ENCODE results near the gene MAMLD1. TPM values are rescaled to one million over a fixed set of nuclear protein-coding genes. Genes with fewer than 3 reads are reported as not detected.

MAMLD1 gene
- total RNA-seq, 1 donor from 2014 or later, result 11.2 TPM

- DNase-seq (ENCODE audit: low spot score), result no peak
These were observed 132.4 kb downstream of the MAMLD1 start for GRCh38 chrX:150495496-150495895.

- DNase-seq (ENCODE audit: low spot score), result no peak
These were observed 136.1 kb downstream of the MAMLD1 start for GRCh38 chrX:150499240-150499639.

GRCh38 chrX:150502091-150502490 lies 139.0 kb downstream of the MAMLD1 start:
- no peak for DNase-seq (ENCODE audit: low spot score)

- DNase-seq (ENCODE audit: low spot score), result no peak
These were observed 140.1 kb downstream of the MAMLD1 start for GRCh38 chrX:150502979-150503897.

- no peak for DNase-seq (ENCODE audit: low spot score)
These were observed 140.7 kb downstream of the MAMLD1 start for GRCh38 chrX:150503898-150504219.

GRCh38 chrX:150504397-150505182 lies 141.5 kb downstream of the MAMLD1 start:
- DNase-seq (ENCODE audit: low spot score), result no peak

GRCh38 chrX:150506020-150506419 lies 142.9 kb downstream of the MAMLD1 start:
- no peak for DNase-seq (ENCODE audit: low spot score)

GRCh38 chrX:150506486-150506885 lies 143.4 kb downstream of the MAMLD1 start:
- no peak for DNase-seq (ENCODE audit: low spot score)

- no peak for DNase-seq (ENCODE audit: low spot score)
These were observed 144.2 kb downstream of the MAMLD1 start for GRCh38 chrX:150507251-150507856.

GRCh38 chrX:150508018-150508417 lies 144.9 kb downstream of the MAMLD1 start:
- no peak for DNase-seq (ENCODE audit: low spot score)

GRCh38 chrX:150508451-150509367 lies 145.6 kb downstream of the MAMLD1 start:
- DNase-seq (ENCODE audit: low spot score), result no peak

GRCh38 chrX:150509703-150510102 lies 146.6 kb downstream of the MAMLD1 start:
- DNase-seq (ENCODE audit: low spot score), result no peak

- no peak for DNase-seq (ENCODE audit: low spot score)
These were observed 149.4 kb downstream of the MAMLD1 start for GRCh38 chrX:150512461-150512901.

- no peak for DNase-seq (ENCODE audit: low spot score)
These were observed 150.4 kb downstream of the MAMLD1 start for GRCh38 chrX:150513544-150513943.

- DNase-seq (ENCODE audit: low spot score), result no peak
These were observed 151.3 kb downstream of the MAMLD1 start for GRCh38 chrX:150514462-150514861.

GRCh38 chrX:150515801-150516200 lies 152.7 kb downstream of the MAMLD1 start:
- DNase-seq (ENCODE audit: low spot score), result no peak

- DNase-seq (ENCODE audit: low spot score), result no peak
These were observed 154.3 kb downstream of the MAMLD1 start for GRCh38 chrX:150517303-150517910.

- DNase-seq (ENCODE audit: low spot score), result no peak
These were observed 159.4 kb downstream of the MAMLD1 start for GRCh38 chrX:150522494-150522893.

GRCh38 chrX:150525061-150525919 lies 162.2 kb downstream of the MAMLD1 start:
- peak; percentile 84 for DNase-seq (ENCODE audit: low spot score)
